OCI-LY7 (cell line): Measurements from ENCODE around the gene WDR86. TPM values are rescaled to one million over a fixed set of nuclear protein-coding genes. Genes with fewer than 3 reads are reported as not detected.

Source experiments
- BruUV-seq: library from RNA; stranded (reverse); fragments of 400-500 nt; replicated peaks from 2 replicates; lab custom pipeline; 2021; lab: Mats Ljungman, UMichigan
- CTCF ChIA-PET: fragments of 300-600 bp; sonication (Branson Sonifier 250); formaldehyde crosslinking; loops from one replicate; lab custom pipeline; 2022; ENCODE audit warnings: antibody characterized with exemption; ENCODE audit not compliant: unreplicated experiment; lab: Charles Lee
- POLR2A ChIA-PET: fragments of 300-600 bp; sonication (Branson Sonifier 250); formaldehyde crosslinking; loops from one replicate; lab custom pipeline; 2022; ENCODE audit warnings: antibody characterized with exemption; lab: Charles Lee
- DNase-seq: peaks from one replicate; pipeline ENCODE4 v3.0.0-alpha.2; 2015; ENCODE audit warnings: low spot score
- H2AFZ ChIP-seq: fragments of 200-600 bp; sonication (generic), shearing (Covaris generic); 2 replicates; pipeline ENCODE4 v1.6.1; 2014; ENCODE audit warnings: mild to moderate bottlenecking, antibody characterized with exemption, low read length, moderate library complexity
- H3K27ac ChIP-seq: fragments of 200-600 bp; sonication (generic); 2 replicates; pipeline ENCODE4 v1.5.1; 2014; ENCODE audit warnings: mixed run types, low read depth, mild to moderate bottlenecking, moderate library complexity, low read length, inconsistent platforms; ENCODE audit not compliant: poor library complexity, severe bottlenecking
- H3K36me3 ChIP-seq: fragments of 200-600 bp; sonication (generic); 2 replicates; pipeline ENCODE4 v1.6.1; 2014; ENCODE audit warnings: mild to moderate bottlenecking, antibody characterized with exemption, low read length, moderate library complexity, mixed read lengths; ENCODE audit not compliant: insufficient read depth
- H3K4me1 ChIP-seq: fragments of 200-600 bp; sonication (generic); 2 replicates; pipeline ENCODE4 v1.5.1; 2014; ENCODE audit warnings: mild to moderate bottlenecking, low read length; ENCODE audit not compliant: insufficient read depth, poor library complexity, severe bottlenecking
- H3K4me2 ChIP-seq: fragments of 200-600 bp; sonication (generic); 2 replicates; pipeline ENCODE4 v1.6.1; 2014; ENCODE audit warnings: mild to moderate bottlenecking, low read length
- H3K4me3 ChIP-seq: fragments of 200-600 bp; sonication (generic); 2 replicates; pipeline ENCODE4 v1.5.1; 2014; ENCODE audit warnings: mild to moderate bottlenecking, low read depth, low read length; ENCODE audit not compliant: poor library complexity, severe bottlenecking
- H3K79me2 ChIP-seq: fragments of 200-600 bp; sonication (generic); 2 replicates; pipeline ENCODE4 v1.6.1; 2016; ENCODE audit warnings: low read depth, mild to moderate bottlenecking, low read length, moderate library complexity, mixed read lengths; ENCODE audit not compliant: insufficient read depth
- H3K9me2 ChIP-seq: fragments of 200-600 bp; sonication (generic); 2 replicates; pipeline ENCODE4 v1.6.1; 2016; ENCODE audit warnings: mild to moderate bottlenecking, low read length, mixed read lengths; ENCODE audit not compliant: insufficient read depth
- H3K9me3 ChIP-seq: fragments of 200-600 bp; sonication (generic); 2 replicates; pipeline ENCODE4 v1.6.1; 2014; ENCODE audit warnings: mild to moderate bottlenecking, mixed run types, low read length, mixed read lengths
- H4K20me1 ChIP-seq: fragments of 200-600 bp; sonication (generic); 2 replicates; pipeline ENCODE4 v1.6.1; 2014; ENCODE audit warnings: mild to moderate bottlenecking, antibody characterized with exemption, low read length, moderate library complexity, mixed read lengths; ENCODE audit not compliant: insufficient read depth
- CTCF ChIP-seq: fragments of 200-600 bp; sonication (generic); conservative IDR thresholded peaks from 2 replicates; pipeline ENCODE4 v1.5.1; 2014; ENCODE audit warnings: mild to moderate bottlenecking, antibody characterized with exemption, low read length, moderate library complexity, mixed read lengths
- EZH2phosphoT487 ChIP-seq: fragments of 200-600 bp; sonication (generic); IDR thresholded peaks from 2 replicates; pipeline ENCODE4 v1.6.1; 2018; ENCODE audit warnings: low read depth, borderline replicate concordance, mild to moderate bottlenecking, mixed run types, antibody characterized with exemption, low read length, moderate library complexity, mixed read lengths
- intact Hi-C: fragments of 100-400 bp; cut with micrococcal nuclease; formaldehyde crosslinking; loops from one replicate; pipeline ENCODE4 v1.10.0; 2022; ENCODE audit not compliant: unreplicated experiment
- total RNA-seq, 2 experiments: library from RNA; depleted of rRNA in 1 of 2; stranded (reverse); fragments of >200 nt in 1 of 2; shearing (Covaris generic) in 1 of 2; gene quantifications; 2 replicates each; pipeline ENCODE4 v1.2.3, GENCODE V29; 2014 to 2022

WDR86 gene
- total RNA-seq, 2 experiments from 2014 or later: 0.44 to 0.51 TPM

GRCh38 chr7:151345576-151346469 lies 64.0 kb downstream of the WDR86 start:
- no TSS peak for BruUV-seq
- intact Hi-C loops: loop anchor here (10.0 kb wide), 1 partner anchor 1089 kb away; the partner anchor contains the start of gene KMT2C
- peak overlapping the region; percentile 35 for H3K27ac ChIP-seq
- DNase-seq: no peak
- no peak for TF ChIP-seq EZH2phosphoT487
- no peak for TF ChIP-seq CTCF
- H3K4me1 ChIP-seq: peaks cover 61% of the 10 kb centered on the region
- no peak overlapping the region for H3K4me2 ChIP-seq
- peaks cover 29% of the 10 kb centered on the region for H3K79me2 ChIP-seq
- ChIA-PET CTCF (no interaction called here), POLR2A (no interaction called here)
- H3K9me3 ChIP-seq: no peaks in the 10 kb centered on the region
- peaks cover 52% of the 10 kb centered on the region for H3K36me3 ChIP-seq
- H3K9me2 ChIP-seq: no peaks in the 10 kb centered on the region
- H3K4me3 ChIP-seq: no peak overlapping the region
- H4K20me1 ChIP-seq: no peaks in the 10 kb centered on the region
- no peak overlapping the region for H2AFZ ChIP-seq

GRCh38 chr7:151343516-151343915 lies 66.3 kb downstream of the WDR86 start:
- Histone ChIP-seq H3K9me2 (no peaks in the 10 kb centered on the region), H3K79me2 (peaks cover 29% of the 10 kb centered on the region), H3K36me3 (peaks cover 44% of the 10 kb centered on the region), H3K4me3 (peak overlapping the region; percentile 84), H3K4me1 (peaks cover 43% of the 10 kb centered on the region), H4K20me1 (no peaks in the 10 kb centered on the region), H3K9me3 (peaks cover 5% of the 10 kb centered on the region; the same call in 1 of the 2 replicates), H3K27ac (peak overlapping the region; percentile 60), H3K4me2 (peak overlapping the region; percentile 85), H2AFZ (no peak overlapping the region)
- ChIA-PET CTCF (no interaction called here), POLR2A (no interaction called here)
- intact Hi-C loops: loop anchor here (10.0 kb wide), 1 partner anchor 1091 kb away; the partner anchor contains the start of gene KMT2C
- no TSS peak for BruUV-seq
- DNase-seq: no peak
- TF ChIP-seq EZH2phosphoT487 (no peak), CTCF (no peak)

GRCh38 chr7:151342811-151343210 lies 67.0 kb downstream of the WDR86 start:
- peaks cover 24% of the 10 kb centered on the region for H3K79me2 ChIP-seq

More at GRCh38 chr7:151342811-151343210, 67.0 kb downstream of the WDR86 start:
- Histone ChIP-seq H2AFZ (no peak overlapping the region), H3K36me3 (peaks cover 40% of the 10 kb centered on the region), H3K9me2 (no peaks in the 10 kb centered on the region), H3K4me1 (peaks cover 36% of the 10 kb centered on the region), H4K20me1 (no peaks in the 10 kb centered on the region), H3K4me2 (peak overlapping the region; percentile 85), H3K9me3 (peaks cover 5% of the 10 kb centered on the region; the same call in 1 of the 2 replicates), H3K4me3 (peak overlapping the region; percentile 84), H3K27ac (peak overlapping the region; percentile 60)
- POLR2A ChIA-PET: interaction anchor here (0.9 kb wide), 1 partner anchor 975 kb away, joined by 4 read pairs; no protein-coding TSS in a partner anchor
- CTCF ChIA-PET: no interaction called here
- DNase-seq: peak; percentile 32
- BruUV-seq: no TSS peak
- TF ChIP-seq CTCF (peak; percentile 52), EZH2phosphoT487 (no peak)
- intact Hi-C loops: loop anchor here (10.0 kb wide), 1 partner anchor 1092 kb away; the partner anchor contains the start of gene KMT2C
